Stomach smooth muscle (tissue), 2 donors: ENCODE data around the gene DRD1.
"Not testable (repeated sequence)": the region's sequence is repeated elsewhere in the genome, so short reads cannot be mapped to it uniquely, and the experiment has no call there.

Experiments used
- H3K27ac ChIP-seq: one replicate; pipeline ENCODE4 v1.7.0; 2013; ENCODE audit warnings: mild to moderate bottlenecking, low read length, inconsistent platforms
- H3K27me3 ChIP-seq, 2 donors: one replicate each; pipeline ENCODE4 v1.7.0; 2013; ENCODE audit warnings: low read length in 2 of 2; ENCODE audit not compliant: insufficient read depth in 2 of 2, control insufficient read depth in 1 of 2
- H3K36me3 ChIP-seq, 2 donors: one replicate each; pipeline ENCODE4 v1.7.0; 2013; ENCODE audit warnings: low read length in 2 of 2; ENCODE audit not compliant: control insufficient read depth in 2 of 2, insufficient read depth in 2 of 2
- H3K4me1 ChIP-seq: one replicate; pipeline ENCODE4 v1.7.0; 2013; ENCODE audit warnings: low read length; ENCODE audit not compliant: control insufficient read depth, insufficient read depth
- H3K4me3 ChIP-seq, 2 donors: one replicate each; pipeline ENCODE4 v1.7.0; 2013; ENCODE audit warnings: low read length in 2 of 2
- H3K9ac ChIP-seq, 2 donors: one replicate each; pipeline ENCODE4 v1.7.0; 2013; ENCODE audit warnings: low read length in 2 of 2, mild to moderate bottlenecking in 1 of 2
- H3K9me3 ChIP-seq, 2 donors: one replicate each; pipeline ENCODE4 v1.7.0; 2013; ENCODE audit warnings: low read length in 2 of 2; ENCODE audit not compliant: control insufficient read depth in 2 of 2
- donor health status: healthy.
- donor health status: Pancreatic carcinoma.

DRD1 gene

DNA sequence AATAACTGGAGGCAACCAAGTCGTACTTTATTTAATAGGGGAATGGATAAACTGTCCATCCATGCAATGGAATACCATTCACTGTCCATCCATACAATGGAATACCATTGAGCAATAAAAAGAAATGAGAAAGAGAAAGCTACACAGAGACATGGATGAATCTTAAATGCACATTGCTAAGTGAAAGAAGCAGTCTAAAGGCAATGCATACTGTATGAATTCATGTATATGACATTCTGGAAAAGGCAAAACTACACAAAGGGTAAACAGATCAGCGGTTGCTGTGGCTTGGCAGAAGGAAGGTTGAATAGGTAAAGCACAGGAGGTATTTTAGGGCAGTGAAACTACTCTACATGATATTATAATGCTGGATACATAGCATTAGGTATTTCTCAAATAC, 16.2 kb downstream of the DRD1 start:
- no peak overlapping the region for H3K27ac ChIP-seq
- H3K27me3 ChIP-seq = no peaks in the 10 kb centered on the region
- no peak overlapping the region for H3K4me3 ChIP-seq
- no peaks in the 10 kb centered on the region for H3K4me1 ChIP-seq
- H3K36me3 ChIP-seq = no peaks in the 10 kb centered on the region
- peaks cover 0 to 3% of the 10 kb centered on the region in 2 donors for H3K9me3 ChIP-seq
- H3K9ac ChIP-seq = no peak overlapping the region

GRCh38 chr5:175424594-175424993, 19.4 kb downstream of the DRD1 start:
- not testable (repeated sequence) for H3K9ac ChIP-seq, H3K27ac ChIP-seq

GRCh38 chr5:175422058-175422457, 21.9 kb downstream of the DRD1 start:
- Histone ChIP-seq H3K27me3 (no peaks in the 10 kb centered on the region), H3K9me3 (no peaks in the 10 kb centered on the region), H3K4me3 (no peak overlapping the region), H3K9ac (no peak overlapping the region), H3K4me1 (no peaks in the 10 kb centered on the region), H3K27ac (no peak overlapping the region), H3K36me3 (no peaks in the 10 kb centered on the region)

More at GRCh38 chr5:175424594-175424993, 19.4 kb downstream of the DRD1 start:
- not testable (repeated sequence) for H3K27me3 ChIP-seq, H3K9me3 ChIP-seq, H3K4me3 ChIP-seq, H3K4me1 ChIP-seq, H3K36me3 ChIP-seq

GRCh38 chr5:175420383-175420782, 23.6 kb downstream of the DRD1 start:
- Histone ChIP-seq H3K36me3 (no peaks in the 10 kb centered on the region), H3K27me3 (no peaks in the 10 kb centered on the region), H3K4me1 (no peaks in the 10 kb centered on the region), H3K27ac (no peak overlapping the region), H3K9ac (no peak overlapping the region), H3K9me3 (no peaks in the 10 kb centered on the region), H3K4me3 (no peak overlapping the region)

DNA sequence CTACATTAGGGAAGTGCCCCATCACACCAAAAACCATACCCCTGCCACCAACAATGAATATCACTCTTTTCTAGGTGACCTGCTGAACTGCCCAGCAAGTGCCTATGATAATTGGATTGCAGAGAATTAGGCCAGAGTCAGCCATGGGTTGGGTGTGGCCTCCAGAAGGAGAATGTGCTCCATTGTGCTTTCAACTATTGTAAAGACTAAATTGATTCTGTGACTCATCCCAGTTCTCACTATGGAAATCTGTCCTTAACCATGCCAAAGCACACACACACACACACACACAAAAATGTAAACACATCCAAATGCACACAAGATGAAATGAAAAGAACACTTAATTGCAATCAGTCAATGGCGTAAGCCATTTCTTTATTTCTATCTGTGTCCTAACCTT, 25.7 kb downstream of the DRD1 start:
- Histone ChIP-seq H3K36me3 (no peaks in the 10 kb centered on the region), H3K27me3 (peaks cover 0 to 1% of the 10 kb centered on the region in 2 donors), H3K9ac (no peak overlapping the region), H3K27ac (no peak overlapping the region), H3K4me1 (no peaks in the 10 kb centered on the region), H3K9me3 (peaks cover 0 to 3% of the 10 kb centered on the region in 2 donors), H3K4me3 (no peak overlapping the region)

GRCh38 chr5:175417384-175417783, 26.6 kb downstream of the DRD1 start:
- Histone ChIP-seq H3K4me3 (no peak overlapping the region), H3K36me3 (no peaks in the 10 kb centered on the region), H3K9me3 (peaks cover 0 to 3% of the 10 kb centered on the region in 2 donors), H3K4me1 (no peaks in the 10 kb centered on the region), H3K27ac (no peak overlapping the region), H3K9ac (no peak overlapping the region), H3K27me3 (peaks cover 0 to 2% of the 10 kb centered on the region in 2 donors)

- H3K36me3 ChIP-seq = no peaks in the 10 kb centered on the region
- H3K4me1 ChIP-seq = no peaks in the 10 kb centered on the region
- H3K27ac ChIP-seq = no peak overlapping the region
- peaks cover 0 to 2% of the 10 kb centered on the region in 2 donors for H3K27me3 ChIP-seq
- H3K9ac ChIP-seq = no peak overlapping the region
- H3K9me3 ChIP-seq = peaks cover 0 to 3% of the 10 kb centered on the region in 2 donors
- no peak overlapping the region for H3K4me3 ChIP-seq
Observed at GRCh38 chr5:175415303-175415702, 28.7 kb downstream of the DRD1 start.

DNA sequence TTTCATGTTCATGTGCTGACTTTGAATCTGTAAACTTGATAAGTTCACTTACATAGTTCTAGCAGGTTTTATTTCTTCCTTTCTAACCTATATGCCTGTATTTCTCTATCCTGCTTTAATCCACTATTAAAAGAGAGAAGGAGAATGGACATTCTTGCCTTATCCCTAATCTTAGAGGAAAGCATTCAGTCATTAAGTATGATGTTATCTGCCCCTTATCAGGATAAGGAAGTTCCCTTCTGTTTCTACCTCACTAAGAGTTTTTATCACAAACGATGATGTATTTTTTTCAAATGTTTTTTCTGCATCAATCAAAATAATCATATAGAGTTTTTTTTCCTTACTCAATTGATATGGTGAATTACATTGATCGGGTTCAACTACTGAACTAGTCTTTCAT, 33.1 kb downstream of the DRD1 start:
- Histone ChIP-seq H3K9ac (no peak overlapping the region), H3K36me3 (no peaks in the 10 kb centered on the region)

GRCh38 chr5:175406300-175406699, 37.7 kb downstream of the DRD1 start:
- H3K9me3 ChIP-seq = no peaks in the 10 kb centered on the region
- H3K4me1 ChIP-seq = no peaks in the 10 kb centered on the region
- H3K27me3 ChIP-seq = no peaks in the 10 kb centered on the region
- H3K9ac ChIP-seq = no peak overlapping the region
- H3K4me3 ChIP-seq = no peak overlapping the region
- H3K36me3 ChIP-seq = no peaks in the 10 kb centered on the region
- no peak overlapping the region for H3K27ac ChIP-seq

More for the DNA sequence above, 33.1 kb downstream of the DRD1 start:
- H3K27me3 ChIP-seq = peaks cover 0 to 2% of the 10 kb centered on the region in 2 donors
- H3K27ac ChIP-seq = no peak overlapping the region
- peaks cover 0 to 3% of the 10 kb centered on the region in 2 donors for H3K9me3 ChIP-seq
- H3K4me1 ChIP-seq = no peaks in the 10 kb centered on the region
- H3K4me3 ChIP-seq = no peak overlapping the region

GRCh38 chr5:175397590-175398297, 46.2 kb downstream of the DRD1 start:
- not testable (repeated sequence) for H3K9me3 ChIP-seq, H3K4me3 ChIP-seq, H3K9ac ChIP-seq, H3K36me3 ChIP-seq, H3K4me1 ChIP-seq, H3K27me3 ChIP-seq, H3K27ac ChIP-seq

DNA sequence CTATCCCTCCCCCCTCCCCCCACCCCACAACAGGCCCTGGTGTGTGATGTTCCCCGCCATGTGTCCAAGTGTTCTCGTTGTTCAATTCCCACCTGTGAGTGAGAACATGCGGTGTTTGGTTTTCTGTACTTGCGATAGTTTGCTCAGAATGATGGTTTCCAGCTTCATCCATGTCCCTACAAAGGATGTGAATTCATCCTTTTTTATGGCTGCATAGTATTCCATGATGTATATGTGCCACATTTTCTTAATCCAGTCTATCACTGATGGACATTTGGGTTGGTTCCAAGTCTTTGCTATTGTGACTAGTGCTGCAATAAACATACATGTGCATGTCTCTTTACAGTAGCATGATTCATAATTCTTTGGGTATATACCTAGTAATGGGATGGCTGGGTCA, 48.6 kb downstream of the DRD1 start:
- not testable (repeated sequence) for H3K36me3 ChIP-seq, H3K4me1 ChIP-seq, H3K9ac ChIP-seq, H3K9me3 ChIP-seq, H3K27ac ChIP-seq, H3K27me3 ChIP-seq, H3K4me3 ChIP-seq
